SKM-1 treated with dmso at 0.1 percent for 144 hours (cell line): Measurements from ENCODE around the gene RAP1GAP2.
"Not testable (repeated sequence)": the region's sequence is repeated elsewhere in the genome, so short reads cannot be mapped to it uniquely, and the experiment has no call there.

Experiments
- DNase-seq: peaks from one replicate; lab custom pipeline; 2025; ENCODE audit not compliant: unreplicated experiment; lab: John Stamatoyannopoulos, UW

The RAP1GAP2 gene

DNA sequence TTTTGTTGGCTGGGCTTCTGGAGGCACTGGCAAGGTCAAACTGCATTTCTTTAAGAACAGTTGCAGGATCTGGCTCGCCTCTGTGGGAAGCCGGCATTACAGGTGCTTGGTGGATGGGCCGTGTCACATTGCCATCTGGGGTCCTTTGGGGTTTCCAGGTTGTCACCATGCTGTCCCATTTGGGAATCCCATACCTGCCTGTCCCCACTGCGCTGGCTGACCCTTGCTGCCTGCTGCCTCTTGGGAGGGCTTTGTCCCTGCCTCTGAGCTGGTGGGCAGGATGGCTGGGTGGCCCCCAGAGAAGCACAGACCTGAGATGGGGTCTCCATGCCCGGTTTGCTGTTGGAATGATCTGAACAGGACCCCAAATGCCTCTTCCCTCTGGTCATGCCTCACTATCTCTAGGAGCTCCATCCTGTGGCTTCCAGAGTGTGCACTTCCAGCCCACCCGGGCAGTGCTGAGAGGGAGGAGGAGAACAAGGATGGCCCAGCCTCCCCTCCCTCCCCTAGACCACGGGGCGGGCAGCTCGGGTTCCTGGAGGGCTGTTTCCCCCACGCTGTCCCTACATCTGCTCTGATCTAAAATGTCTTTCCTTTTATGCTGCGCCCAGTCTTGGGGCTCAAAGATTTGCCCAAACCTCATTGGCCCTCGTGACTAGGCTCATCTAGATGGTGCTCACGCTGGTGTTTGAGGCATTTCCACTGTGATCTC is 239.2 kb downstream of the RAP1GAP2 start:
- no peak for DNase-seq

DNA sequence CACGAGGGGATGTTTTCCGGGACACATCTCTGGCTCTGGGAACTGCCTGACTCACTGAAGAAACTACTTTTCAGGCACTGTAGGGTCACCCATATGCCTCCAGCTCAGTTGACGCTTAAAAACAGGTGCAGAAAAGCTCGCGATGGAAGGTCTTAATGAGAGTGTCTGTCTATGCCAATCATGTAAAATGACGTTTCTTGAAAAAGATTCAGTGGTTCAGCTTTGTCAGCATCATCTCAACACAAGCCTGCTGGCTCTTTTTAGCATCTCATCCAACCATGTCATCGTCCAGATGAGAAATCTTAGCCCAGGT is 239.7 kb downstream of the RAP1GAP2 start:
- DNase-seq = no peak

DNA sequence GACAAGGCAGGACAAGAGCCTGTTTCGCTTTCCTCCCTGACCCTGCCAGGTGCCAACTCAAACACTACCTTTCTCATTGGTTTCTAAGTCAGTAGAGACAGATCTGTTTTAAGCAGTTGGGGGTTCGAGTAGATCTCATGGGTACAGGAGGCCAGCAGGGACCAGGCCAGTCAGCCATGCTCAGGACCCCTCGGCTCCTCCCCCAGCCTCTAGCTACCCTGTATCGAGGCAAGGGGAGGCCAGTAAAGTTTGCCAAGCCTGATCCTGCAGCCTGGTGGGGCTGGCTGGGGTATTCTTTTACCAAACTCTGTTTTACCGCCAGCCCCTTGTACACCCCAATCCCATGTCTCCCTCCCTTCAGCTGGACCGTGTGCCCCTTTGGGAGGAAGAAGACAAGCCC is 240.6 kb downstream of the RAP1GAP2 start:
- DNase-seq = no peak

DNA sequence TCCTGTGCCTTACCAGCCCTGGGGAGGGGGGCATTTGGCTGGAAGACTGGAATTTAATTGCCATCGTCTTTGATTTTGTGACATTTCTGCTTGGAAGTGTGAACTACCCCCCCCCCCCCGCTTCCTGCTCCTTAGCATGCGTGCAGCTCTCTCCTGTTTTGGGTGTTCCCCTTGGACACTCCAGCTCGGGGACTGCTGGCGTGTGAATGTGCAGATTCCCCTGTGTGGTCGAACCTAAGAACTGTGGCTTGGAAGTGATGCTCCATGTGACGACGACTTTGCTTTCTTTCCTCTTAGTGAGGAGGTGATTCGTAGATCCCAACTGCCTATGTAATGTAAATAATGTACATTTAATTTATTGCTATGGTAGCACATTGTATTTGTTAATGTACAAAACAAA is 241.0 kb downstream of the RAP1GAP2 start:
- DNase-seq = no peak

DNA sequence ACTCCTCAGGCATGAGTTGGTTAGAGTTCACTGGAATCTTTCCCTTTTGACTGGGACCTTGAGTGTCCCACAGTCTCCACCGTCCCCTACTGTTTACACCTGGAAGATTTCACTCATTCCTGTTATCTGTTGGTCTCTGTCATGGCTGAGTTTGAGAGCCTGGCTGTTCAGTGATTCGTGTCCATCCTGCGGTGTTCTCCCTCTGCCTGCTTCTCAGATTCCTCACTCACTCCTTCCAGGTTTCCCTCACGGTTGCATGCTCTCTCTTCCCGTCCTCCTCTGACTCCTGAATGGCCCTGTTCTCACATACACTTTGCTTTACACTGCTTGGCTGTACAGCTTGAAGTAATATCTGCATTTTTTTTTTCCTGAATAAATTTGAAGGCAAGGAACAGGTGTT is 242.7 kb downstream of the RAP1GAP2 start:
- no peak for DNase-seq

DNA sequence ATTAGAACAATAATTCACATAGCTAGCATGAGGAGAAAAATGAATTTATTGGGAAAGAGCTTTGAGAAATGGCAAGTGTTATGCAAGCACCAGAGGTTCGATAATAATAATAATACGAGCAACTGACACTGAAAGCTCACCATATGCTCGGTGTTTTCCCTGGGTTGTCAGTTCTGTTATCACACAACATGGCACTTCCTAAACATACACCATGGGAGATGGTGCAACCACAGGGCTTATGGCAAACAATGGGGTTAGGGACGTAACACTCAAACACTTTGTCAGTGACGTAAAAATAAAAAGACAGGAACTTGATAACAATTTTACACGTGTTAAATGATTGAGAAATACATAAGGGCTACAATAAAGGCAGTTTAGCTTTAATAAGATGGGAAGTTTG is 243.5 kb downstream of the RAP1GAP2 start:
- DNase-seq = no peak

DNA sequence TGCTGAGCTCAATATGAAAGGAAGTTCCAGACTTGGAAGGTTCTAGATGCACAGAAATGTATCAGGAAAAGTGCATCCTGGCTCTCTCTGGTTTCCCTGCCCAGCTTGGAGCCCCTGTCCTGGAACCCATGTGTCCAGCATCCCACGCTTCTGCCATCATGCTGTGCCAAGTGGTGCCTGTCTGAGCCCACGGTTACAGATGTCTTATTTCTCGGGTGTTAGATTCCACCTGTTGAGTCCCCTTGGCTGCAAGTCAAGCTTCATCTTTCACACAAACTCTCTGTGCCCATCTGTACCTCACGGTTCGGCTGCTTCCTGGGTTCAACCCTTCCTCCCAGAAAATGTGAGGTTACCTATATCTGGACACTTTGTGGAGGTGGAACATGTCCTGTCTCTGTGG is 244.6 kb downstream of the RAP1GAP2 start:
- DNase-seq = no peak

DNA sequence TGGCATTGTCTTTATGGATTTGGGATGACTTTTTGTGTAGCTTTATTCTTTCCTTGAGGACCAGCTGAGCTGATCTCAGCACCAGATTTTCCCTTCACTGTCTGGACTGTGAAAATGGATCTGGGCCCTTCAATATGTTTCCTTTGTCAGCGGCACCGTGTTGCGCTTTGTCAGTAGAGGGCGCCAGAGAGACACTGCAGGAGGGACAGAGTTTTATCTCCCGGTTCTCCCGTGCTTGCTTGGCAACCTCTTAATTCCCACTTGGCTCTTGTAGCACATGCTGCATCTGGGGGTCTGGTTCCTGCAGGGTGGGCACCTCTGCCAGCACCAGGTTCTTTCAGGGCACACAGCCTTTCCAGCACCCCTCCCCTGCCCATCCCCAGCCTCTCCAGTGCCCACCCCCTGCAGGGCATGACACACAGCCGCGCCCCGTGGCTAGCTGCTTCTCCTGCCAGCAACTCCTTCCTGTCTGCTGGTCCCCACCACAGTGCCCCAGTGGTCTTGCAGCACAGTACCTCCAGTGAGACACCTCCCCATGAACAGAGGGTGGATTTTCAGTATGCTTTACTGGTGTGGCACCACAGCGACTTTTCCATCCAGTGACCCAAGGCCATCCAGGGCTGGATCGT is 247.6 kb downstream of the RAP1GAP2 start:
- DNase-seq = no peak

DNA sequence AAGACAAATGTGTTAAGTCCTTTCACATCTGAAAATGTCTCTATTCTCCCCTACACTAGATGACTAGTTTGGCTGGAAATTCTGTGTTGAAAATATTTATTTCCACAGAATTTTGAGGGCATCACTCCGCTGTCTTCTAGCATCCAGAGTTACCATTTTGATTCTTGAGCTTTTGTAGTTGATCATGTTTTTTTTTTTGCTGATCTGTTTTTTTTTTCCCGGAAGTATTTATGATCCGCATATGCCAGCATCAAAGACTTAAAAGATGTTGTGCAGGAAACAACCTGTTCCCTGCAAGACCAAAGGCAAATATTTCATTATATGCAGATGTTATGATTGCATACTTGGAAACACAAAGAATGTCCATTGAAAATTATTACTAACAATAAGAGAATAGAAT is 250.5 kb downstream of the RAP1GAP2 start:
- no peak for DNase-seq

DNA sequence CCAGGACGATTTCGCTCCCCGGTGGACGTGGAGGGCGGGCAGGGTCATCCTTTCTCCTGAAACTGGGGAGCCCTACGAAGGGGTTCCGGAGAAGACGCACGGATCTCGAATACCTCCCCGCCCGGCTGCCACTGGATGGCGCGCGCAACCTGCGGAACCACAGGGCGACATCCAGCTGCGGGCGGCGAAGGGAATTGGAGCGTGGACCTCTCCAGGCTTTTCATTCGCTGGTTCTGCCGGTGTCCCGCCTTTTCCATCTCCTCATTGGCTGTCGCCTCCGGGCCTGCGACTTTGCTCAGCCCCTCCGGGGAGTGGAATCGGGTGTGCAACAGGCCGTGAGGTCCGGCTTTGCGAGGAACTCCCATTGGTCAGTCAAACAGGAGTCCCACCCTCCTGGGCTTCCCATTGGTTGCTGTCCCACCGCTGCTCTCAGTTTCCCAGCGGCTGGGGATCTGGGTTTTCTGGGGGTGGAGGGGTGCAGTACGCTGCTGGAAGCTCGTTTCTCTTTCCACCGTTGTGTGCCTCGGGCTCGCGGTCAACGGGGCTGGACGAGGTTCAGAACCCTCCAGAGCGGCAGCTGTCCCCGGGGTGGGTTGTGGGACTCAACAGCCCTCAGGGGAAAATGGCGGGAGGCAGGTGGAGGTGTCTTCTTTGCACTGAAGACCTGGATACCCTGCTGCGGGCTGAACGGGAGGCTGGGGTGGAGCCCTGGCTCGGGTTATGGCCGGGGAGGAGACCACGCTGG is 252.7 kb downstream of the RAP1GAP2 start:
- peak; percentile 93 for DNase-seq

DNA sequence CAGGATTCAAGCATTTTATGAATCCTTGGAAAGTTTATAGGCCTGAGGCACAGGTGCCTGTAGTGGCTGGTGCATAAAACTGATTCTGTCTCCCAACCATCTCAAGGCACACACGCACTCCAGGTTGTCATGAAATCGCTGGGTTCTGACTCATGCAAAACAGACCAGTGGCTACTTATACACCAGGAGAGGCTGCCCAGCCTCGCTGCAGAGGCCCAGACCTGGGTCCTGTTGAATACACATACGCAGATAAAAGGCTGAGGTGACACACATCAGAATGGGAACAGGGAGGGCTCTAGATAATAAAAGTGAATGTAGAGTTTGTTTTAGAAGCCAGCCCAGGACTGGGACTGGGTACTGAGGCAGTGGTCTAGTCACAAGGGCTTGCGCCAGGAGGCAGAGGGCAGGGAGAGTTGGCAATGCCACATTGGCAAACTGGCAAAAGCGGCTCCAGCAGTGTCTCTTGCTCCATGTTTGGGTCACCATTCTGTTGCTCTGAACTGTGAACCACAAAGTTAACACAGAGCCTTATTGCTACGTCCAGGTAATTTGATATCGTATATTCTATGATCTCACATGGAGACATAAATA is 253.6 kb downstream of the RAP1GAP2 start:
- no peak for DNase-seq

DNA sequence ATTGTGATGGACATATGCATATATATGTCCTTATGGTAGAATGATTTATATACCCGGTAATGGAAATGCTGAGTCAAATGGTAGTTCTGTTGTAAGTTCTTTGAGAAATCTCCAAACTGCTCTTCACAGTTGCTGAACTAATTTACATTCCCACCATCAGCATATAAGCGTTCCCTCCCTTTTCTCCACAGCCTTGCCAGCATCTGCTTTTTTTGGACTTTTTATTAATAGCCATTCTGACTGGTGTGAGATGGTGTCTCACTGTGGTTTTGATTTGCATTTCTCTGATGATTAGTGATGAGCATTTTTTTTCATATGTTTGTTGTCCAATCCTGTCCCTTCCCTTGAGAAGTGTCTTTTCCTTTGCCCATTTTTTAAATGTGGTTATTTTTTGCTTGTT is 258.6 kb downstream of the RAP1GAP2 start:
- DNase-seq = not testable (repeated sequence)

DNA sequence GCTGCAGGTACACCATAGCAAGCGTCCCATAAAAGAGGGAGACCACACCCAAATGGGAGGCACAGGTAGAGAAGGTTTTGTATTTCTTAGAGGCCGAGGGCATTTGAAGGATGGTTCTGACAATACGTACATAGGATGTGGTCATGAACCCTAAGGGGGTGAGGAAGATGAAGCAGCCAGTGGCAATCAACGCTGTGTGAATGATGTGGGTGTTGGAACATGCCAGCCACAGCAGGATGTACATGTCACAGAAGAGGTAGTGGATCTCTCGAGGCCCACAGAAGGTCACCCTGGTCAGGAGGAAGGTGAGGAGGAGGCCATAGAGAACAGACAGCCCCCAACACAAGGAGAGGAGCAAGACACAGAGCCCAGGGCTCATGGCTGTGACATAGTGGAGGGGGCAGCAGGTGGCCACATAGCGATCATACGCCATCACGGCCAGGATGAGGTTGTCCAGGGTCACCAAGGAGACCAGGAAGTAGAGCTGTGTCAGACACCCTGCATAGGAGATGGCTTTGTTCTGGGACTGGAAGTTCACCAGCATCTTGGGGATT is 266.7 kb downstream of the RAP1GAP2 start:
- DNase-seq = not testable (repeated sequence)

DNA sequence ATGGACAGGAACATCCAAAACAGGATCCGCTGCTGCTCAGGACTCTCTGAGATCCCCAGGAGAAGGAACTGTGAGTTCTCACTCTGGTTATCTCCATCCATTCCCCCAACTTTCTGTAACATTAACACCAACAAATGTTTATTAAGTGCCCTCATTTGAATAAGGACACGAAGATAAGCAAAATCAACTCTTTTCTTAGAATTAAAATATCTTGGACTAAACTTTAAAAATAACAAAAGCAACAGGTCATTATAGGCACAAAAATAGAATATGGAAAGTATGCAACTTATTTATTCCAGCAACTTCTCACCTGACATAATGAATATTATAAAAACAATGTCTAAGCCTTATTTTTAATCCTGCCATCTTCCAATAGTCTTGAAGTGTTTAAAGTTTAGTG is 267.3 kb downstream of the RAP1GAP2 start, which contains the start of gene OR1D5:
Gene OR1D5 (minus strand): TSS at position 101 of the 400 bp plus-strand sequence. CDS start 0 bp downstream, at position 101.
- not testable (repeated sequence) for DNase-seq

DNA sequence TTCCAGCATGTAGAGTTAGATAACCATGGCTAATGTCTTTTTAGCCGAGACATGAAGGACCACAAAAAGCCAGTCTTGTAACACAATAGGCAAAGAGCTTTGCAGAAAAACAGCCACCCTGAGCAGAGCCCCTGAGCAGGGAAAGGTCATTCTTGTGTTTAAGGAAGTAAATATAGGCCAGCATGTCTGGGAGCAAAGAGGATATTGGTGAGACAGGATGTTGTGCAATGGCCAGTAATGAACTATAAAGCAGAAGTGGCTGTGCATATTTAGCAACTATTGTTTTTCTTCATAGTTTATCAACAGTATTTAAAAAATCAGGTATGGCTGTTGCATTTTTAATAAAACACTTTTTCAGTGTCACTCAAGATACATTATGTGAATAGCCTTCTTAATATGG is 269.0 kb downstream of the RAP1GAP2 start:
- DNase-seq = peak; percentile 53

DNA sequence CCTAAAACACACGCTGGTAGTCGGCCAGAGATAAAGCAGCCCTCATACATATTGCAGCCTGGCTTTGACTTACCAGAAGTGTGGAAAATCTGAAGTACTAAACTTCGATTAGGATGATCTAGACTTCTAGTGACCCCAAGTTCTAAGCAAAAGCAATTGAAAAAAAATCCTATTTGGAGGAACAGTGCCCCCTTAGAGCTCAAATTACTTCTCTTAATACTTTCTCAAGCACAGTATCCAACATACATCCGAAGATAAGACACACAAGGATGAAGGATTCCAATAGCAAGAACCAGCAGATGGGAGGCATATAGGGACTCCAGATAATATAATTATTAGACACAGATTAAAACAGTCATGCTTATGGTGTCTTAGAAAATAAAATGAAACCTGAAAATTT is 277.6 kb downstream of the RAP1GAP2 start:
- DNase-seq = not testable (repeated sequence)
